Activated CD8-positive, alpha-beta memory T cell treated with anti-CD3 and anti-CD28 coated beads, Interleukin-2, amount 50 U/mL, for 1 hour (primary cell): ENCODE results near the gene FZD10.

Source experiments
- DNase-seq: peaks from one replicate; pipeline ENCODE4 v3.0.0-alpha.2; 2020; ENCODE audit errors: extremely low read depth

Gene FZD10

GRCh38 chr12:130154276-130155070, 7.8 kb upstream of the FZD10 start:
- DNase-seq = no peak

DNA sequence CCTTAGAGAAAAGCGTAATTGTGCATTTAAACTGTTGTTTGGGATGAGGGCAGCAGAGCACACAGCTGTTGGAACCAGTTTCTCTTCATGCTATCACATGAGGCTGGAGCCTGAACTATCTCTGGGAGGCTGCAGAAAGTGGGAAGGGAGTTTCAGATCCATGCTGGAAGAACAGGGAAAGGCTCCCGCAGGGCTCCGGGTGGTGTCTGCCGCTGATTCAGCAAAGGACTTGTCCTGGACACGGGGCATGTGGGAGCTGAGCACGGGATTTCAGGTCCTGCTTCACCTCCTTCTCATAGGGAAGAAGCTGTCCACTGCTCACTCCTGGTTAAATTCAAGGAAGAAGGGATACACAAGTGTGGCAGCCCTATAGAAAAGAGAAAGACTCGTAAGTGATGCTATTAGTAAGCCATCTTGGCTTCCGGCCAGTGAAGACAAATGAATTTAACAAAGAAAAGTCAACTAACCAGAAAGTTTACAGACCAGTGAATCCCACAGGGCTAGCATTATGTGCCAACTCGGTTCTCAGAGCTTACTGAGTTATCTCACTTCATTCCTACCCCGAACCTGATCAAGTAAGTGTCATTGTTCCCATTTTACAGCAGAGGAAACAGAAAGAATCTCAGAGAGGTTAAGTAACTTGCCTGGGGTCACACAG, 6.7 kb upstream of the FZD10 start:
- no peak for DNase-seq

DNA sequence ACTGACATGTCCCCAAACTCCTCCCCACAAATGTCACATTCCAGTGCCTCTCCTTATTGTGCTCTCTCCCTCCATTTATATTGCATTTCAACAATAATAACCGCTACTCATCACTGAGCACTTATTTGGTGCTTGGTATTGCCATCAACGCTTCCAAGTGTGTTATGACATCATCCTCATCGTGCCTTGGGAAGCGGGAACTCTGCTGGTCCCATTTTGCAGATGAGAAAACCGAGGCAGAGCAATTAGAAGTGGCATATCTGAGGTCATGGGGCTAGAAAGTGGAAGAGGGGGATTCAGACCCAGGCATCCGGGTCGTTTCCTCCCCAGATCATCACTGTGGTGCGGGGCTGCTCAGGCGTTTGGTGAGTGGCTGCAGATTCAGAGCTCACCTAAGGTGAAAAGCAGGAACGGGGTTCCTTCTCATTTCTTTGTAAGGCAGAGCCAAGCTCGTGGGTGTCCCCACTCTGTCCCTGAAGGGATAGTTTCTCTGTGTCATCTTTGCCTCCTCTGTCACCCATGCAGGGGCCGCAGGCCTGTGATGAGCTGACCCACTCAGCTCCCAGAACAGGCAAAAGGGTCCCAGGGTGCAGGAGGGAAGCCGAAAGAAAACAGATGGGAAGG, 5.5 kb upstream of the FZD10 start:
- no peak for DNase-seq

GRCh38 chr12:130157998-130158753, 4.1 kb upstream of the FZD10 start:
- no peak for DNase-seq

DNA sequence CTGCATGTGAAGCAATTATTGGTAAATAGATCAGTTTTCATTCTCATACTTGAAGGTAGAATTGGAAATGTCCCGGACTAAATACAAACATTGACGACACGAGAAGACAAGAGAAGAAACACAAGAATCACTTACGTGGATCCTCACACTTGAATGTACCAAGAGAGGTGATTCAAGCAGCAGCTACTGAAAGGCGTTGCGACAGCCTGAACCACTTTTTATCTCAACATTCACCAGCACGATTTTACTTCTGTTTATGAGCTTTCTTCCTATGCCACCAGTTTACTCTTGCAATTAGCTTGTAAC, 3.6 kb upstream of the FZD10 start:
- no peak for DNase-seq

DNA sequence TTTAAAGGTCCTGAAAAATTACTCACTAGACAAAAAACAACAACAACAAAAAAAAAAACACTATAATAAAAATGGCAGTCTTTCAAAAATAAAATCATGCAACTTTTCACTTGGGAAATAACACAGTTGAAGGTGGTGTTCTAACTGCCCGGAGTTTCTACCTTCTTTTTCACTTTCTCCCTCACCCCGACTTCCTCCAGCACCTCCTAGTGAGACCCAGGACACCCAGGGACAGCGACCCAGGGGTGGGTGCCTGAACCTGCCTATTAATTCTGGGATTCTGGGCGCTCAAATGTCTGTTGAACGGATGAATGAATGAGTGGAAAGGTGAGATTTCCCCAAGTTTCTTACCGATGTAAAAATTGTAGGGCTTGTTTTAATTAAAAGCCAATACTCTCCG, 2.0 kb upstream of the FZD10 start:
- no peak for DNase-seq

- DNase-seq = no peak
These were observed 1.5 kb upstream of the FZD10 start for GRCh38 chr12:130160711-130161231.

- no peak for DNase-seq
These were observed 712 bp upstream of the FZD10 start for GRCh38 chr12:130161261-130162243.

- DNase-seq = no peak
These were observed 639 bp downstream of the FZD10 start for GRCh38 chr12:130162745-130163460.

DNA sequence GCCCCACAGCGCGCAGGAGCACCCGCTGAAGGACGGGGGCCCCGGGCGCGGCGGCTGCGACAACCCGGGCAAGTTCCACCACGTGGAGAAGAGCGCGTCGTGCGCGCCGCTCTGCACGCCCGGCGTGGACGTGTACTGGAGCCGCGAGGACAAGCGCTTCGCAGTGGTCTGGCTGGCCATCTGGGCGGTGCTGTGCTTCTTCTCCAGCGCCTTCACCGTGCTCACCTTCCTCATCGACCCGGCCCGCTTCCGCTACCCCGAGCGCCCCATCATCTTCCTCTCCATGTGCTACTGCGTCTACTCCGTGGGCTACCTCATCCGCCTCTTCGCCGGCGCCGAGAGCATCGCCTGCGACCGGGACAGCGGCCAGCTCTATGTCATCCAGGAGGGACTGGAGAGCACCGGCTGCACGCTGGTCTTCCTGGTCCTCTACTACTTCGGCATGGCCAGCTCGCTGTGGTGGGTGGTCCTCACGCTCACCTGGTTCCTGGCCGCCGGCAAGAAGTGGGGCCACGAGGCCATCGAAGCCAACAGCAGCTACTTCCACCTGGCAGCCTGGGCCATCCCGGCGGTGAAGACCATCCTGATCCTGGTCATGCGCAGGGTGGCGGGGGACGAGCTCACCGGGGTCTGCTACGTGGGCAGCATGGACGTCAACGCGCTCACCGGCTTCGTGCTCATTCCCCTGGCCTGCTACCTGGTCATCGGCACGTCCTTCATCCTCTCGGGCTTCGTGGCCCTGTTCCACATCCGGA, 1.4 kb downstream of the FZD10 start:
- DNase-seq = no peak

GRCh38 chr12:130164216-130164542, 1.9 kb downstream of the FZD10 start:
- no peak for DNase-seq

- no peak for DNase-seq
These were observed 2.7 kb downstream of the FZD10 start for GRCh38 chr12:130164936-130165335.

GRCh38 chr12:130166306-130166705, 4.0 kb downstream of the FZD10 start:
- no peak for DNase-seq

DNA sequence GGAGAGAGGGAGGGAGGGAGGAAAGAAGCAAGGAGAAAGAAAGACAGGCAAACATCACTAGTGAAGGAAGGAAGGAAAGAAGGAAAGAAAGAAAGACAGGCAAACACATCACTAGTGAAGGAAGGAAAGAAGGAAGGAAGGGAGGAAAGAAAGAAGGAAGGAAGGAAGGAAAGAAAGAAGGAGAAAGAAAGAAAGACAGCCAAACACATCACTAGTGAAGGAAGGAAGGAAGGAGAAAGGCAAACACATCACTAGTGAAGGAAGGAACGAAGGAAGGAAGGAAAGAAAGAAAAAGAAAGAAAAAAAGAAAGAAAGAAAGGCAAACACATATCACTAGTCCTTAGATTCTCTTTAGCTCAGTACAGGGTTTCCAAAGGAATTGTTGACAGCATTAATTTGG, 5.3 kb downstream of the FZD10 start:
- no peak for DNase-seq

- DNase-seq = no peak
These were observed 7.0 kb downstream of the FZD10 start for GRCh38 chr12:130169256-130169655.

GRCh38 chr12:130169924-130170323, 7.7 kb downstream of the FZD10 start:
- DNase-seq = no peak

DNA sequence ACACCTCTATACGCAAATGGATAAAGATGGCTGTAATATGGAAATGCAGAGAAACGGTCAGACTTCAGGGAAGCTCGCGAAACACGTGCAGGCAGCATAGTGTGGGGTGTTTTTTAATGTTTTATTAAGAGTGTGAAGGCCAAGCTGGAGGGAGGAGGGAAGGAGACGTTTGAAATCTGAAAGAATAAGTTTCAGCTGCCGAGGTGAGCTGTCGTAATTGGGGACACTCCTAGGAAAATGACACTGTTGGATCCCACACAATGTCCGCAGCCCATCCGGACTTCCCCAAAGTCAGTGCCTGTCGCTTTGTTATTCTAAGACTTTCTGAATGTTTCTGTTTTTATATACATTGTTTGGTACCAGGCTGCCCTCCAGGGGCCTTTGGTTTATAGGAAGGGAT, 8.3 kb downstream of the FZD10 start:
- no peak for DNase-seq

DNA sequence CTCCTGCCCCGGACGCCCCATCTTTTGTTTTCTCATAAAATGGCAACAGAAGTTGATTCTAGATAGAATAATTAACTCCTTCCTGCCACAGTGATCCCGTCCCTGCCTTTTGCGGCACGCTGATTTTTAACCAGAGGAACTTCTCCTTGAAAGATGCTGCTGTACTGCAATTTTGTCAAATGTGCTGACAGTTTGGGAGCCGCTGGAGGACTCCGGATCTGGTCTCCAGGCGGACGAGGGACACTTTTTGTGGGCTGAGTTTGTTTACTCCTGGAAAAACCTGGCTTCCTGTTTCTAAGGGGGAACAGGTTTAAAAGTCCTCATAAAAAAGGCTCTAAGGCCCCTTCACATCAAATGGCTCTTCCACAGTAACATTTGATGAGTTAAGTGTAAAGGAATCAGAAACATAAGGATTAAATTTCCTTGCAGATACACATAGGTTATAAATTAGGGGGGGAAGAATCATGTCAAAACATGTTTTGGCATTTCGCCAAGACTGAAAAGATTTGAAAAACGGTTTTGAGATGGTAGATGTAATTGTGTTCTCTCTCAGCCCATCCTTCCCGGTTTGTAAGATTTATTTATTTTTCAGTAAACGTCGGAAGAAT, 15.5 kb downstream of the FZD10 start:
- DNase-seq = no peak

DNA sequence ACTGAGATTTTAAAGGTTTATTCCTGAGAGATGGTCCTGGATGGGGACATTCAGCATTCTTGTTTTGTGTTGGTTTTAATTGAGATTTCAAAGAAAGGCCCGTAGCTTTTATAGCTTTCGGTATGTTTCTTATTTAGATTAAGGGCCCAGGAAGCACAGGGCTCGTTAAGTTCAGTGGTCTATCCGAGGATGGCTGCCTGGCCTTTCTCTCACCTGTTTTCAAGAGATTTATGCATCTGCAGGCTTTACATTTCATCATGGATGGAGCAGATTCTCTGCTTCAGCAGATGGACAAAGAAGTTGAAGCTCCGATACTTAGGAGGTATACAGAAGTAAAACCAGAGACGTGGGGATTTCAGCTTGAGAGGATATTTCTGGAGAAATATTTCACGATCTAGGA, 16.0 kb downstream of the FZD10 start:
- no peak for DNase-seq
